Activated CD4-positive, alpha-beta T cell treated with anti-CD3 and anti-CD28 coated beads for 1 hour (primary cell): ENCODE results near the gene TCEANC2.

ENCODE experiments used
- DNase-seq: peaks from one replicate; pipeline ENCODE4 v3.0.0-alpha.2; 2020

The TCEANC2 gene

DNA sequence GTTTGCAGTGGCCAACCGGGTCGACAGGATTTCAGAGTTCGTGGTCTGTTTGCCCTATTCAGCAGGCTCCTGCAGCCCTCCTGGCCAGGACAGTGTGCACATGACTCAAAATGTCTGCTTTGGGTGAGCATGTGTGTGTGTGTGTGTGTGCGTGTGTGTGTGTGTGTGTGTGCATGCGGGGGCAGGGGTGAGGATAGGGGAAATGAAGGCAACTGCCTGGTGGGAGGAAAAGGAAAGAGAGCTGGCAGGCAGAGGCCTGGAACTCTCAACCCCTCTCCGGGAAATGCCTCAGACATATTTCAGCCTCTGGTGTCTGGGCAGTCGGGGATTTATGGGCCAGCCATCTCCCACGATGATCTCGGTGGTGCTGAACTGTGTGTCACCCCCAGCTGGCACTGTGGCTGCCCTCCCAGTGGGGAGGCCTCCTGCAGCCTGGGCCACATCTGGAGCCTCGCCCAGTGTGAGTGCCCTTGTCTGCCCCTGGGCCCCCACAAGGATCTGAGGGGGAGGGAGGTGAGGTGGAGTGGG is 84.2 kb downstream of the TCEANC2 start:
- DNase-seq, result no peak

GRCh38 chr1:54138994-54139393 is 85.6 kb downstream of the TCEANC2 start:
- no peak for DNase-seq

DNA sequence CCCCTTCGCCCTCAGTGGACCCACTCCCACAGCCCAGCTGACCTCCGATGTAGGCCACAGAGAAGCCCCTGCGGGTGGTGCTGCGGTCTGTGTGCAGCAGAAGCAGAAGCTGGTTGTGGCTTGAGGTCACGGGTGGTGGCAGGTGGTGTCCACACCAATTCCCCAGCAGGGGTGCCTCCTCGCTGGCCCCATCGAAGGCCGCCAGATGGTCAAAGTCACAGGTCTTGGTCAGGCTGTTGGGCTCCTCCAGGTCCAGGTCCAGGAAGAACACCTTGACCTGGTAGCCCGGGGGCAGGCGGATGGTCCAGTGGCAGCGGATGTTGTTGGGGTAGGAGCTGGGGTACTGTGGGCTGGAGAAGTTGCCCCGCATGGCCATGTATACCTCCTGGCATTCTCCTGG is 86.3 kb downstream of the TCEANC2 start:
- DNase-seq, result no peak

- no peak for DNase-seq
Measured at GRCh38 chr1:54142146-54142900, 88.9 kb downstream of the TCEANC2 start.

DNA sequence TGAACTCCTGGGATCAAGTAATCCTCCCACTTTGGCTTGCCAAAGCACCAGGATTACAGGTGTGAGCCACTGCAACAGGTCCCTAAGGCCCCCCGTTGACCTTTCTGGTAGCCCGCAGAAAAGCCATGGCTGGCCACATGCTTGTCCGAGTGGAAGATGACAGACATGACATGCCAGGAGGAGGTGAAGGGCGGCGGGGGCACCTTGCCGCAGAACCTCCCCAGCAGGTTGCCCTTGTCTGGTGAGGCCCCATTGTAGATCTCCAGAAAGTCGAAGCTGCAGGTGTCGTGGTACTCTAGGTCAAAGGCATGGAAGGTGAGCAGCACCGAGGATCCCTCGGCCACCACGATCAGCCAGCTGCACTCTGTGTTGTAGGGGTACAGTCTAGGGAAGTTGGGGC is 91.0 kb downstream of the TCEANC2 start:
- no peak for DNase-seq

DNA sequence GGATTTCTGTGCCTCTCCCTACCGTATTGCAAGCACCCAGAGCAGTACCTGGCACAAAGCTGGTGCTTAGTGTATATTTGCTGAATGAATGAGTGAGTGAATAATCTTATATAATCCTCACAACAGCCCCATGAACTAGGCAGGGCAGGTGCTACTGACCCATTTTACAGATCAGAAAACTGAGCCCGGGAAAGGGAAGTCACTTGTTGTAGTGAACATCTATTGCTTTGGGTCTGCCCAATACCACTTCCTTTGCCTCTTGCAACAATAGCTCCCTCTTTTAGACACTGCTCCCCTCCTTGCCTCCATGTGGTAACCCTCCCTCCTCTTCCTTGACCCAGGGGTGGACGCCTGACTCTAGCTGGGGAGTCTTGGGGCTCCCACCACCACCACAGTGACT is 96.3 kb downstream of the TCEANC2 start:
- DNase-seq, result no peak

DNA sequence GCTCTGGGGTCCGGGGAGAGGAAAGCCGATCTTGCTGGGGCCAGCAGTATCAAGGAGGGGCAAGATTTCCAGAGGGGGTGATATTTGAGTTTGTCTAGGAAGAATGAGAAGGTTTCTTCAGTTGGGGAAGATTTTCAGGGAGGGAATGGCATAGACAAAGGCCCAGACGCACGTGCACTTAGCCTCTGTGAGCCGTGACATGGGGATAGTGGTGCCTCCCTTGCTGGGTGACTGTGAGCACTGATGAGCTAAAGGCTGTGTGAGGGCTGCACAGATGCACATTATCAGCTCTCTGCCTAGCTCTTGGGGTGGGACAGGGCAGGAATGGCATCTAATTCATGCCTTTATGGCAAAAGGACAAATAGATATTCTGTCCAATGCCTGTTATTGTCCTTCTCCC is 97.6 kb downstream of the TCEANC2 start:
- DNase-seq, result no peak

DNA sequence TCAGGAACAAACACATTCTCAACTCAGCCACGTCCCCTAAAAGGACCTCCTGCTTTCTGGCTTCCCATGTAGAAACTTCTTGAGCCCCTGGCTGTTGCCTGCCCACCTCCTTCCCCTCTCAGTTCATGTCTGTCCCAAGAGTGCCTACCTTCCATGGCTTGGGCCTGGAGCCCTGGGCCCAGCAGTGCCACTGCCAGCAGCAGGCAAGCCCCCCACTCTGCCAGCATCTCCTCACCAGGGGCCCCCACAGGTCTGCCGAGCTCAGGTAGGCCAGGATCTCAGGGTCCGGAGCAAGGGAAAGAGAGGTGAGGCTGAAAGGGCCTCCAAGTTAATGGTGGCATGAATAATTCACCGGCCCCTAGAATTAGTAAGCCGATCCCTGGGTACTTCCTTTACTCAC is 99.3 kb downstream of the TCEANC2 start, which contains the start of gene CDCP2:
Gene CDCP2, minus strand, starts transcription at position 305 of the 400 bp plus-strand sequence. Its CDS starts 78 bp downstream, at position 227.
- DNase-seq, result no peak

GRCh38 chr1:54153535-54154439 is 100.4 kb downstream of the TCEANC2 start:
- DNase-seq, result no peak
